H9 (cell line): ENCODE data around the gene POMT2. TPM values are rescaled to one million over a fixed set of nuclear protein-coding genes. Genes with fewer than 3 reads are reported as not detected.

ENCODE experiments used
- DNase-seq: peaks from one replicate; pipeline ENCODE4 v3.0.0-alpha.2; 2017
- H2AFZ ChIP-seq: one replicate; pipeline ENCODE4 v1.6.1; 2013; ENCODE audit warnings: mild to moderate bottlenecking, low read length, control low read depth, moderate library complexity
- H2AK5ac ChIP-seq: 2 replicates; pipeline ENCODE4 v1.6.1; 2013; ENCODE audit warnings: low read length, control low read depth, mixed read lengths; ENCODE audit not compliant: insufficient read length
- H2BK120ac ChIP-seq: one replicate; pipeline ENCODE4 v1.6.1; 2013; ENCODE audit warnings: low read depth, mild to moderate bottlenecking, low read length, control low read depth, inconsistent platforms; ENCODE audit not compliant: poor library complexity, severe bottlenecking
- H2BK12ac ChIP-seq: 2 replicates; pipeline ENCODE4 v1.6.1; 2013; ENCODE audit warnings: low read length, control low read depth, mixed read lengths, low read depth; ENCODE audit not compliant: insufficient read length
- H2BK15ac ChIP-seq: 2 replicates; pipeline ENCODE4 v1.6.1; 2013; ENCODE audit warnings: low read depth, low read length, control low read depth
- H2BK20ac ChIP-seq: one replicate; pipeline ENCODE4 v1.6.1; 2013; ENCODE audit warnings: low read depth, mild to moderate bottlenecking, low read length, control low read depth, inconsistent platforms; ENCODE audit not compliant: poor library complexity, severe bottlenecking
- H2BK5ac ChIP-seq: 2 replicates; pipeline ENCODE4 v1.6.1; 2013; ENCODE audit warnings: low read length, control low read depth, mixed read lengths; ENCODE audit not compliant: insufficient read length
- H3K14ac ChIP-seq: 2 replicates; pipeline ENCODE4 v1.6.1; 2013; ENCODE audit warnings: low read length, control low read depth; ENCODE audit not compliant: insufficient read depth
- H3K18ac ChIP-seq: 2 replicates; pipeline ENCODE4 v1.6.1; 2013; ENCODE audit warnings: low read depth, mild to moderate bottlenecking, mixed read lengths, low read length, control low read depth; ENCODE audit not compliant: insufficient read length
- H3K23ac ChIP-seq: 2 replicates; pipeline ENCODE4 v1.6.1; 2013; ENCODE audit warnings: low read length, control low read depth, mixed read lengths, low read depth; ENCODE audit not compliant: insufficient read length
- H3K23me2 ChIP-seq: 2 replicates; pipeline ENCODE4 v1.6.1; 2013; ENCODE audit warnings: low read depth, mild to moderate bottlenecking, mixed read lengths, low read length, control low read depth; ENCODE audit not compliant: insufficient read length, poor library complexity, severe bottlenecking
- H3K27ac ChIP-seq: 2 replicates; pipeline ENCODE4 v1.5.1; 2013; ENCODE audit warnings: low read length, control low read depth, mixed read lengths, low read depth; ENCODE audit not compliant: insufficient read length
- H3K27me3 ChIP-seq: 2 replicates; pipeline ENCODE4 v1.6.1; 2013; ENCODE audit warnings: low read length, control low read depth, inconsistent platforms; ENCODE audit not compliant: insufficient read depth
- H3K4ac ChIP-seq: 2 replicates; pipeline ENCODE4 v1.6.1; 2013; ENCODE audit warnings: low read depth, mild to moderate bottlenecking, control low read depth, inconsistent platforms, low read length, moderate library complexity
- H3K4me1 ChIP-seq: 2 replicates; pipeline ENCODE4 v1.6.1; 2013; ENCODE audit warnings: low read length, control low read depth, inconsistent platforms; ENCODE audit not compliant: insufficient read depth
- H3K4me2 ChIP-seq: 2 replicates; pipeline ENCODE4 v1.6.1; 2013; ENCODE audit warnings: low read length, control low read depth, mixed read lengths; ENCODE audit not compliant: insufficient read length, insufficient read depth
- H3K56ac ChIP-seq: 2 replicates; pipeline ENCODE4 v1.6.1; 2013; ENCODE audit warnings: low read depth, mild to moderate bottlenecking, mixed read lengths, low read length, control low read depth; ENCODE audit not compliant: insufficient read length
- H3K79me1 ChIP-seq: 2 replicates; pipeline ENCODE4 v1.6.1; 2013; ENCODE audit warnings: low read depth, mild to moderate bottlenecking, moderate library complexity, low read length, control low read depth, inconsistent platforms; ENCODE audit not compliant: insufficient read depth, poor library complexity, severe bottlenecking
- H3K79me2 ChIP-seq: 2 replicates; pipeline ENCODE4 v1.6.1; 2013; ENCODE audit warnings: low read length, control low read depth, inconsistent platforms; ENCODE audit not compliant: insufficient read depth
- H3K9ac ChIP-seq: 2 replicates; pipeline ENCODE4 v1.6.1; 2013; ENCODE audit warnings: low read length, control low read depth, mixed read lengths; ENCODE audit not compliant: insufficient read length; ENCODE audit errors: extremely low read depth
- H3K9me3 ChIP-seq: one replicate; pipeline ENCODE4 v1.6.1; 2013; ENCODE audit warnings: low read depth, low read length, inconsistent platforms; ENCODE audit not compliant: control insufficient read depth
- H3T11ph ChIP-seq: one replicate; pipeline ENCODE4 v1.6.1; 2013; ENCODE audit warnings: mild to moderate bottlenecking, low read length, control low read depth, inconsistent platforms
- H4K20me1 ChIP-seq: one replicate; pipeline ENCODE4 v1.6.1; 2013; ENCODE audit not compliant: control insufficient read depth, insufficient read length, insufficient read depth
- H4K5ac ChIP-seq: 2 replicates; pipeline ENCODE4 v1.6.1; 2013; ENCODE audit warnings: low read depth, mild to moderate bottlenecking, mixed read lengths, low read length, control low read depth; ENCODE audit not compliant: insufficient read length
- H4K8ac ChIP-seq: replicated peaks from 2 replicates; pipeline ENCODE4 v1.6.1; 2013; ENCODE audit warnings: low read length, control low read depth, mixed read lengths, low read depth; ENCODE audit not compliant: insufficient read length
- H4K91ac ChIP-seq: 2 replicates; pipeline ENCODE4 v1.6.1; 2013; ENCODE audit warnings: low read depth, mild to moderate bottlenecking, moderate library complexity, mixed read lengths, low read length, control low read depth; ENCODE audit not compliant: insufficient read length
- H3K27ac Mint-ChIP-seq, 3 experiments: 2 replicates in 2 of 3; 3 replicates in 1 of 3; pipeline ENCODE4 v1.8.0; 2020 to 2021; ENCODE audit warnings: mixed read lengths in 3 of 3, mild to moderate bottlenecking in 1 of 3, moderate library complexity in 1 of 3
- H3K27me3 Mint-ChIP-seq: 2 replicates; pipeline ENCODE4 v1.8.0; 2021; ENCODE audit warnings: low read depth, mild to moderate bottlenecking, moderate library complexity, mixed read lengths
- H3K36me3 Mint-ChIP-seq, 3 experiments: 2 replicates in 2 of 3; 3 replicates in 1 of 3; pipeline ENCODE4 v1.8.0; 2020 to 2021; ENCODE audit warnings: low read depth in 3 of 3, mixed read lengths in 3 of 3; ENCODE audit not compliant: insufficient read depth in 1 of 3
- H3K4me1 Mint-ChIP-seq, 2 experiments: 2 replicates each; pipeline ENCODE4 v1.8.0; 2020; ENCODE audit warnings: mixed read lengths in 2 of 2
- H3K4me3 Mint-ChIP-seq, 2 experiments: 2 replicates in 1 of 2; 3 replicates in 1 of 2; pipeline ENCODE4 v1.8.0; 2020 to 2021; ENCODE audit warnings: mild to moderate bottlenecking in 2 of 2, mixed read lengths in 2 of 2, moderate library complexity in 1 of 2
- H3K9me3 Mint-ChIP-seq, 2 experiments: 2 replicates in 1 of 2; 3 replicates in 1 of 2; pipeline ENCODE4 v1.8.0; 2020; ENCODE audit warnings: mild to moderate bottlenecking in 2 of 2, mixed read lengths in 2 of 2, moderate library complexity in 1 of 2
- CTCF ChIP-seq: fragments of 200-600 bp; sonication (generic); conservative IDR thresholded peaks from 3 replicates; pipeline ENCODE4 v1.8.0; 2021; ENCODE audit warnings: antibody characterized with exemption, mild to moderate bottlenecking
- WGBS: extraction: QIAGEN DNeasy Blood & Tissue Kit; methylation state at CpG from one replicate; pipeline ENCODE4 v1.1.7; 2013; ENCODE audit warnings: missing lambda C conversion rate, low lambda C conversion rate, mixed read lengths; ENCODE audit not compliant: insufficient read length; ENCODE audit errors: extremely low coverage; 5-methylcytosine and 5-hydroxymethylcytosine counted together
- total RNA-seq: library from RNA; stranded (reverse); gene quantifications from 2 replicates; pipeline ENCODE4 v1.2.1, GENCODE V29; 2021

Gene POMT2
- total RNA-seq, 1 experiment from 2014 or later = 25.2 TPM

DNA sequence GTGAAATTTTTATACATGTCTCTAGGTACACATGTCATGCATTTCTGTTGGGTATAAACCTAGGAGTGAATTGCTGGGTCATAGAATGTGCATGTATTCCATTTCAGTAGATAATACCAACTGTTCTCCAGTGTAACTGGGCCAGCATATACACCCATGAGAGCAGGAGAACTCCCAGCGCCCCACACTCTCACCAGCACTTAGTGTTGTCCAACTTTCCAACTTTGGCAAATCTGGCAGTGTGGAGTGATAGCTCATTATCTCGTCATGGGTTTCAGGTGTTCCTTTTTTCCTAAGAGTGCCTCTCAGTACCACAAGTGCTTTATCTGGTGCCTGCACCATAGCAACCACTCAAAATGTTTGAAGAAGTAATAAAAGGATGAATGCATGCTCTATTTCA lies 89.8 kb downstream of the POMT2 start:
- Mint-ChIP-seq H3K36me3 (no peaks in the 10 kb centered on the region), H3K27ac (no peak overlapping the region), H3K4me1 (peaks cover 8 to 16% of the 10 kb centered on the region in 2 experiments), H3K9me3 (no peaks in the 10 kb centered on the region), H3K27me3 (peaks cover 3% of the 10 kb centered on the region), H3K4me3 (no peak overlapping the region)
- no peak overlapping the region for H4K8ac ChIP-seq
- no peak overlapping the region for H4K5ac ChIP-seq
- H3K14ac ChIP-seq = no peak overlapping the region
- no peaks in the 10 kb centered on the region for H3K79me1 ChIP-seq
- H4K91ac ChIP-seq = no peak overlapping the region
- whole genome bisulfite sequencing = no CpG with 5 or more reads among the region's 2 CpGs
- no peak overlapping the region for H2AK5ac ChIP-seq
- H3K18ac ChIP-seq = no peak overlapping the region
- H3K9ac ChIP-seq = no peak overlapping the region
- no peak overlapping the region for H2BK15ac ChIP-seq
- H3K4me2 ChIP-seq = no peak overlapping the region
- no peaks in the 10 kb centered on the region for H3K27me3 ChIP-seq
- no peaks in the 10 kb centered on the region for H3K79me2 ChIP-seq
- H3K23ac ChIP-seq = no peak overlapping the region
- H3K4ac ChIP-seq = no peak overlapping the region
- no peak overlapping the region for H3T11ph ChIP-seq
- no peak overlapping the region for H3K56ac ChIP-seq
- no peak overlapping the region for H2BK120ac ChIP-seq
- no peak overlapping the region for H2BK5ac ChIP-seq
- no peaks in the 10 kb centered on the region for H3K9me3 ChIP-seq
- H2BK20ac ChIP-seq = no peak overlapping the region
- no peak for TF ChIP-seq CTCF
- no peak overlapping the region for H3K27ac ChIP-seq
- no peak overlapping the region for H2BK12ac ChIP-seq
- H3K4me1 ChIP-seq = no peaks in the 10 kb centered on the region
- no peak for DNase-seq
- no peaks in the 10 kb centered on the region for H3K23me2 ChIP-seq
- no peak overlapping the region for H2AFZ ChIP-seq
- H4K20me1 ChIP-seq = no peaks in the 10 kb centered on the region
